Endothelial cell of umbilical vein (primary cell): Measurements from ENCODE around the gene SLC35A2. TPM values are rescaled to one million over a fixed set of nuclear protein-coding genes. Genes with fewer than 3 reads are reported as not detected.
A peak's percentile ranks its signal among the peaks of the same experiment; 100 is the strongest.

Source experiments
- BruUV-seq: library from RNA; stranded (reverse); fragments of 400-500 nt; replicated peaks from 2 replicates; lab custom pipeline; 2021; lab: Mats Ljungman, UMichigan
- CTCF ChIA-PET: fragments of 300-600, 350-600 bp; sonication (Branson Sonifier 250); formaldehyde crosslinking; loops from one replicate; lab custom pipeline; 2021; ENCODE audit warnings: antibody characterized with exemption, inconsistent platforms; lab: Charles Lee
- POLR2A ChIA-PET: fragments of 300-600, 350-600 bp; sonication (Branson Sonifier 250); formaldehyde crosslinking; loops from one replicate; lab custom pipeline; 2021; ENCODE audit warnings: antibody characterized with exemption, inconsistent platforms; lab: Charles Lee
- DNase-seq: peaks from one replicate; pipeline ENCODE4 v3.0.0-alpha.2; 2011; ENCODE audit warnings: low read depth, low spot score
- FAIRE-seq: peaks from 2 replicates; lab custom pipeline; 2011; peaks lifted over from hg19 to GRCh38; lab: Jason Lieb, UNC
- H2AFZ ChIP-seq: 2 replicates; pipeline ENCODE4 v1.6.0; 2012; ENCODE audit warnings: low read depth, low read length, control low read depth, inconsistent platforms
- H3K27ac ChIP-seq: 2 replicates; pipeline ENCODE4 v1.5.1; 2011; ENCODE audit warnings: low read depth, mild to moderate bottlenecking, control low read depth, low read length, moderate library complexity; ENCODE audit not compliant: insufficient read depth
- H3K27me3 ChIP-seq, 2 experiments: 2 replicates each; pipeline versions ENCODE4 v1.6.0 to v1.6.1; 2011; ENCODE audit warnings: low read length in 2 of 2, mixed read lengths in 1 of 2; ENCODE audit not compliant: control insufficient read depth in 2 of 2, insufficient read depth in 2 of 2
- H3K36me3 ChIP-seq, 2 experiments: 2 replicates in 1 of 2; 3 replicates in 1 of 2; pipeline ENCODE4 v1.5.1; 2011; ENCODE audit warnings: low read length in 2 of 2, mild to moderate bottlenecking in 1 of 2, moderate library complexity in 1 of 2; ENCODE audit not compliant: control insufficient read depth in 2 of 2, insufficient read depth in 2 of 2; ENCODE audit errors: extremely low read depth in 1 of 2
- H3K4me1 ChIP-seq: 3 replicates; pipeline ENCODE4 v1.5.1; 2011; ENCODE audit warnings: mild to moderate bottlenecking, low read length; ENCODE audit not compliant: control insufficient read depth, insufficient read depth; ENCODE audit errors: extremely low read depth
- H3K4me2 ChIP-seq: 2 replicates; pipeline ENCODE4 v1.6.1; 2011; ENCODE audit warnings: low read length, control low read depth, mixed read lengths; ENCODE audit not compliant: insufficient read depth
- H3K4me3 ChIP-seq, 3 experiments: fragments of 200-600 bp in 1 of 3; sonication (generic), shearing (Covaris generic) in 1 of 3; replicated peaks in 1 of 3; 2 replicates each; pipeline ENCODE4 v1.5.1; 2011 to 2016; ENCODE audit warnings: control low read depth in 3 of 3, low read length in 3 of 3, mild to moderate bottlenecking in 2 of 3, inconsistent platforms in 1 of 3, low read depth in 1 of 3, moderate library complexity in 1 of 3; ENCODE audit not compliant: insufficient read depth in 1 of 3
- H3K79me2 ChIP-seq: 2 replicates; pipeline ENCODE4 v1.6.0; 2012; ENCODE audit warnings: low read length, inconsistent platforms; ENCODE audit not compliant: control insufficient read depth, insufficient read depth
- H3K9ac ChIP-seq: replicated peaks from 2 replicates; pipeline ENCODE3; 2011; ENCODE audit warnings: low read length, control low read depth; ENCODE audit not compliant: insufficient read depth; ENCODE audit errors: extremely low read depth
- H3K9me1 ChIP-seq: replicated peaks from 3 replicates; pipeline ENCODE4 v1.6.0; 2011; ENCODE audit warnings: mild to moderate bottlenecking, low read length; ENCODE audit not compliant: control insufficient read depth, insufficient read depth; ENCODE audit errors: extremely low read depth
- H3K9me3 ChIP-seq: replicated peaks from 2 replicates; pipeline ENCODE4 v1.5.1; 2012; ENCODE audit warnings: low read length, inconsistent platforms; ENCODE audit not compliant: control insufficient read depth, insufficient read depth
- H4K20me1 ChIP-seq: replicated peaks from 2 replicates; pipeline ENCODE3; 2011; ENCODE audit warnings: mild to moderate bottlenecking, low read length; ENCODE audit not compliant: control insufficient read depth, insufficient read depth; ENCODE audit errors: extremely low read depth
- EZH2 ChIP-seq: IDR thresholded peaks from 2 replicates; pipeline ENCODE4 v1.6.1; 2012; ENCODE audit warnings: borderline replicate concordance, low read depth, mild to moderate bottlenecking, moderate library complexity, low read length, inconsistent platforms; ENCODE audit not compliant: severe bottlenecking
- POLR2AphosphoS5 ChIP-seq: IDR thresholded peaks from 2 replicates; pipeline ENCODE4 v1.6.1; 2012; ENCODE audit warnings: low read depth, mild to moderate bottlenecking, control low read depth, low read length, moderate library complexity; ENCODE audit not compliant: insufficient read depth
- dilution Hi-C: fragments of 300-500 bp; cut with MboI; formaldehyde crosslinking; loops from one replicate; pipeline ENCODE4 v1.15.0; 2019; ENCODE audit warnings: low sequenced_read_pairs; ENCODE audit not compliant: extremely low pct_ligation_motif_present
- intact Hi-C: fragments of 100-400 bp; cut with micrococcal nuclease; formaldehyde crosslinking; loops from one replicate; pipeline ENCODE4 v1.10.0; 2022
- polyA plus RNA-seq, 4 experiments: library from polyadenylated mRNA; depleted of rRNA in 3 of 4; stranded (reverse) in 3 of 4; unstranded in 1 of 4; fragments of >200 nt; gene quantifications; 2 replicates each; pipeline versions ENCODE4 v1.2.1 to v1.2.3, GENCODE V29; 2011 to 2012; ENCODE audit warnings: missing spikeins in 1 of 4
- total RNA-seq: library from RNA; stranded (reverse); gene quantifications from 2 replicates; pipeline ENCODE4 v1.2.3, GENCODE V29; 2021
- TF ChIP-seq, protein P1 (sequence below), 2 donors: IDR thresholded peaks; 1 replicate in 1 of 2; 2 replicates in 1 of 2; pipeline ENCODE4 v1.5.1; 2011; ENCODE audit warnings: low read length in 2 of 2, mild to moderate bottlenecking in 2 of 2, moderate library complexity in 2 of 2, control low read depth in 1 of 2, inconsistent platforms in 1 of 2, low read depth in 1 of 2; ENCODE audit not compliant: insufficient read depth in 1 of 2; ENCODE audit errors: extremely low read depth in 1 of 2

Gene SLC35A2
- total and polyA plus RNA-seq, 2 donors (not counting 3 experiments of a cell fraction or from before 2014, with no cell fraction given): 31.4 to 64.5 TPM

DNA sequence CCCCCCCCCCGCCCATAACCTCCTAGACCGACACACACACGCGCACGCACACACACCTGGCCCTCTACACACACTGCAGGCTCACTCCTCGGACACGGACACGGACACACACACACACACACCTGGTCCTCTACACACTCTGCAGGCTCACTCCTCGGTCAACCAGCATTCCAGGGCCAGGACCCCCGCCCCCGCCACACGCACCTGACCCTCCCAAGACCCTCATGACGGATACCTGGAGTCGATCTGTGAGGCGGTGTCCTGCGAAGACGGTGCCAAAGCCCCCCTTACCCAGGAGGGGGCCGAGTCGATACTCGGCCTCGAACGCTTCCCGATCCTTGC, 6.8 kb upstream of the SLC35A2 start:
- POLR2A ChIA-PET: no interaction called here

More for the DNA sequence above, 6.8 kb upstream of the SLC35A2 start:
- FAIRE-seq (no peak), DNase-seq (no peak)
- Histone ChIP-seq H3K79me2 (peaks cover 2% of the 10 kb centered on the region), H4K20me1 (no peaks in the 10 kb centered on the region), H3K4me3 (peak overlapping the region; percentile 50 to 63 (median 61)), H3K9ac (no peak overlapping the region), H3K27ac (no peak overlapping the region), H3K9me1 (no peaks in the 10 kb centered on the region), H3K9me3 (no peaks in the 10 kb centered on the region), H2AFZ (no peak overlapping the region), H3K4me2 (peak overlapping the region; percentile 31), H3K27me3 (no peaks in the 10 kb centered on the region), H3K4me1 (peaks cover 2% of the 10 kb centered on the region), H3K36me3 (no peaks in the 10 kb centered on the region)
- CTCF ChIA-PET: no interaction called here
- no peak for TF ChIP-seq EZH2
- TF ChIP-seq, protein P1, sequence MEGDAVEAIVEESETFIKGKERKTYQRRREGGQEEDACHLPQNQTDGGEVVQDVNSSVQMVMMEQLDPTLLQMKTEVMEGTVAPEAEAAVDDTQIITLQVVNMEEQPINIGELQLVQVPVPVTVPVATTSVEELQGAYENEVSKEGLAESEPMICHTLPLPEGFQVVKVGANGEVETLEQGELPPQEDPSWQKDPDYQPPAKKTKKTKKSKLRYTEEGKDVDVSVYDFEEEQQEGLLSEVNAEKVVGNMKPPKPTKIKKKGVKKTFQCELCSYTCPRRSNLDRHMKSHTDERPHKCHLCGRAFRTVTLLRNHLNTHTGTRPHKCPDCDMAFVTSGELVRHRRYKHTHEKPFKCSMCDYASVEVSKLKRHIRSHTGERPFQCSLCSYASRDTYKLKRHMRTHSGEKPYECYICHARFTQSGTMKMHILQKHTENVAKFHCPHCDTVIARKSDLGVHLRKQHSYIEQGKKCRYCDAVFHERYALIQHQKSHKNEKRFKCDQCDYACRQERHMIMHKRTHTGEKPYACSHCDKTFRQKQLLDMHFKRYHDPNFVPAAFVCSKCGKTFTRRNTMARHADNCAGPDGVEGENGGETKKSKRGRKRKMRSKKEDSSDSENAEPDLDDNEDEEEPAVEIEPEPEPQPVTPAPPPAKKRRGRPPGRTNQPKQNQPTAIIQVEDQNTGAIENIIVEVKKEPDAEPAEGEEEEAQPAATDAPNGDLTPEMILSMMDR (IDR thresholded peaks at IDR 0.05; ENCODE audit: extremely low read depth in 1 of 2, insufficient read depth in 1 of 2, low read depth in 1 of 2, low read length in 2 of 2): no peak
- no peak for TF ChIP-seq POLR2AphosphoS5
- dilution Hi-C loops (no loop called here), intact Hi-C loops (no loop called here)
- no TSS peak for BruUV-seq
